GM23338 (cell line): ENCODE data around the gene PAGE4. TPM values are rescaled to one million over a fixed set of nuclear protein-coding genes. Genes with fewer than 3 reads are reported as not detected.

ENCODE experiments used
- ATAC-seq: fragments of 200-7000 bp; cut with Tn5 transposase; 3 replicates; pipeline ENCODE4 v1.9.1; 2020
- DNase-seq: peaks from one replicate; pipeline ENCODE4 v3.0.0-alpha.2; 2015; ENCODE audit warnings: low spot score
- H2AFZ ChIP-seq: fragments of 200-600 bp; sonication (generic); 2 replicates; pipeline ENCODE4 v1.8.0; 2016; ENCODE audit warnings: antibody characterized with exemption, mild to moderate bottlenecking, moderate library complexity
- H3F3A ChIP-seq: fragments of 200-600 bp; sonication (generic); replicated peaks from 2 replicates; pipeline ENCODE4 v1.8.0; 2017; ENCODE audit warnings: antibody characterized with exemption, mixed run types, low read depth
- H3K27ac ChIP-seq: fragments of 200-600 bp; sonication (generic); 2 replicates; pipeline ENCODE4 v1.6.1; 2016; ENCODE audit warnings: low read depth
- H3K27me3 ChIP-seq: fragments of 200-600 bp; sonication (generic); 2 replicates; pipeline ENCODE4 v1.8.0; 2016; ENCODE audit warnings: mild to moderate bottlenecking, mixed run types, moderate library complexity; ENCODE audit not compliant: insufficient read depth
- H3K36me3 ChIP-seq: fragments of 200-600 bp; sonication (generic); 2 replicates; pipeline ENCODE4 v1.8.0; 2016; ENCODE audit warnings: mild to moderate bottlenecking; ENCODE audit not compliant: insufficient read depth
- H3K4me1 ChIP-seq: fragments of 200-600 bp; sonication (generic); 2 replicates; pipeline ENCODE4 v1.8.0; 2016; ENCODE audit warnings: mild to moderate bottlenecking, moderate library complexity; ENCODE audit not compliant: insufficient read depth
- H3K4me2 ChIP-seq: fragments of 200-600 bp; sonication (generic); 2 replicates; pipeline ENCODE4 v1.7.1; 2017; ENCODE audit warnings: mixed run types
- H3K4me3 ChIP-seq: fragments of 200-600 bp; sonication (generic); 2 replicates; pipeline ENCODE4 v1.6.1; 2016; ENCODE audit warnings: mixed run types
- H3K79me2 ChIP-seq: fragments of 200-600 bp; sonication (generic); replicated peaks from 2 replicates; pipeline ENCODE4 v1.8.0; 2017; ENCODE audit warnings: mild to moderate bottlenecking; ENCODE audit not compliant: insufficient read depth
- H3K9me2 ChIP-seq: fragments of 200-600 bp; sonication (generic); 2 replicates; pipeline ENCODE4 v1.8.0; 2017; ENCODE audit not compliant: insufficient read depth
- H4K20me1 ChIP-seq: fragments of 200-600 bp; sonication (generic); replicated peaks from 2 replicates; pipeline ENCODE4 v1.8.0; 2017; ENCODE audit warnings: mild to moderate bottlenecking; ENCODE audit not compliant: insufficient read depth
- H3K27ac Mint-ChIP-seq: 2 replicates; pipeline ENCODE4 v1.8.0; 2020; ENCODE audit warnings: inconsistent platforms, mild to moderate bottlenecking, moderate library complexity, mixed read lengths
- H3K27me3 Mint-ChIP-seq: 3 replicates; pipeline ENCODE4 v1.8.0; 2022; ENCODE audit warnings: low read depth, mild to moderate bottlenecking, moderate library complexity, mixed read lengths, inconsistent platforms; ENCODE audit not compliant: insufficient read depth, poor library complexity
- H3K36me3 Mint-ChIP-seq: 3 replicates; pipeline ENCODE4 v1.8.0; 2021; ENCODE audit warnings: low read depth, mild to moderate bottlenecking, inconsistent platforms, moderate library complexity, mixed read lengths
- H3K4me1 Mint-ChIP-seq: 3 replicates; pipeline ENCODE4 v1.8.0; 2020; ENCODE audit warnings: mild to moderate bottlenecking, inconsistent platforms, mixed read lengths
- H3K4me3 Mint-ChIP-seq: 3 replicates; pipeline ENCODE4 v1.8.0; 2021; ENCODE audit warnings: moderate library complexity, mild to moderate bottlenecking, inconsistent platforms, mixed read lengths
- H3K9me3 Mint-ChIP-seq: 3 replicates; pipeline ENCODE4 v1.8.0; 2020; ENCODE audit warnings: moderate library complexity, mild to moderate bottlenecking, inconsistent platforms, mixed read lengths
- CREB1 ChIP-seq: fragments of 250-450 bp; sonication (Bioruptor Pico); IDR thresholded peaks from 2 replicates; pipeline ENCODE4 v1.5.0; 2020; ENCODE audit warnings: low read depth, mild to moderate bottlenecking, moderate library complexity
- EZH2 ChIP-seq: fragments of 200-600 bp; sonication (generic); IDR thresholded peaks from one replicate; pipeline ENCODE4 v1.8.0; 2017; ENCODE audit warnings: antibody characterized with exemption, mild to moderate bottlenecking, low read depth; ENCODE audit not compliant: unreplicated experiment
- EZH2phosphoT487 ChIP-seq: fragments of 200-600 bp; sonication (generic); IDR thresholded peaks from one replicate; pipeline ENCODE4 v1.8.1; 2018; ENCODE audit warnings: antibody characterized with exemption; ENCODE audit not compliant: unreplicated experiment
- JUNB ChIP-seq: IDR thresholded peaks from one replicate; pipeline ENCODE4 v1.6.1; 2016; ENCODE audit warnings: antibody characterized with exemption; ENCODE audit not compliant: unreplicated experiment
- NANOG ChIP-seq: IDR thresholded peaks from 2 replicates; pipeline ENCODE4 v1.6.1; 2016; ENCODE audit warnings: antibody characterized with exemption, borderline replicate concordance
- POLR2AphosphoS5 ChIP-seq: IDR thresholded peaks from 2 replicates; pipeline ENCODE4 v1.6.1; 2016; ENCODE audit warnings: antibody characterized with exemption, low read depth
- STAT1 ChIP-seq: IDR thresholded peaks from one replicate; pipeline ENCODE4 v1.6.1; 2016; ENCODE audit warnings: antibody characterized with exemption; ENCODE audit not compliant: unreplicated experiment
- ZNF114 ChIP-seq: fragments of 250-450 bp; sonication (Bioruptor Pico); IDR thresholded peaks from 2 replicates; pipeline ENCODE4 v1.5.0; 2020; ENCODE audit warnings: mild to moderate bottlenecking, moderate library complexity
- ZNF331 ChIP-seq: fragments of 250-450 bp; sonication (Bioruptor Pico); IDR thresholded peaks from 2 replicates; pipeline ENCODE4 v1.5.0; 2020; ENCODE audit warnings: low read depth, mild to moderate bottlenecking, moderate library complexity
- ZNF462 ChIP-seq: fragments of 250-450 bp; sonication (Bioruptor Pico); IDR thresholded peaks from 2 replicates; pipeline ENCODE4 v1.5.0; 2020; ENCODE audit warnings: mild to moderate bottlenecking, moderate library complexity
- polyA plus RNA-seq: library from polyadenylated mRNA; unstranded; fragments of >200 nt; fragmentation: Nextera tagmentation; extraction: Ambion mirVana; gene quantifications from 2 replicates; pipeline ENCODE4 v1.2.1, GENCODE V29; 2016
- total RNA-seq: library from RNA; depleted of rRNA; stranded (reverse); fragments of >200 nt; shearing (Covaris generic); gene quantifications from 2 replicates; pipeline ENCODE4 v1.2.3, GENCODE V29; 2014
- TF ChIP-seq, protein P1 (sequence below): IDR thresholded peaks from one replicate; pipeline ENCODE4 v1.6.1; 2018; ENCODE audit warnings: antibody characterized with exemption; ENCODE audit not compliant: unreplicated experiment
- TF ChIP-seq, protein P2 (sequence below), 2 experiments: fragments of 200-600 bp in 1 of 2; sonication (generic) in 1 of 2; conservative IDR thresholded peaks; 2 replicates each; pipeline versions ENCODE4 v1.5.1 to v1.6.1; 2016 to 2017; ENCODE audit warnings: antibody characterized with exemption in 2 of 2, low read depth in 2 of 2, mild to moderate bottlenecking in 2 of 2, moderate library complexity in 1 of 2
- TF ChIP-seq, protein P3 (sequence below): IDR thresholded peaks from 2 replicates; pipeline ENCODE4 v1.6.1; 2016; ENCODE audit warnings: antibody characterized with exemption

Gene PAGE4
- total and polyA plus RNA-seq, 2 experiments from 2014 or later: 1.6 TPM; not detected in 1

DNA sequence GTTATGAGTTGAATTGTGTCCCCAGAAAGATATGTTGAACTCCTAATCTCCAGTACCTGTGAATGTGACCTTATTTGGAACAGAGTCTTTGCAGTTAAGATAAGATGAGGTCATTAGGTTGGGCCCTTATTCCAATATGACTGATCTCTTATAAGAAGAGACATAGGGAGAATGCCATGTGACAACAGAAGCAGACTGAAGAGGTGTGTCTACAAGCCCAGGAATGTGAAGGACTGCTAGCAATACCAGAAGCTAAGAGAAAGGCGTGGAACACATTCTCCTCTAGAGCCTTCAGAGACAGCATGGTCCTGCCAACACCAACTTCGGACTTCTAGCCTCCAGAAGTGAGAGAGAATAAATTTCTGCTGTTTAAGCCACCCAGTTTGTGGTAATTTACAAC is 27.7 kb downstream of the PAGE4 start:
- no peak for DNase-seq
- Histone ChIP-seq H3K9me2 (no peaks in the 10 kb centered on the region), H2AFZ (no peak overlapping the region), H3K4me1 (no peaks in the 10 kb centered on the region), H4K20me1 (no peaks in the 10 kb centered on the region), H3K27ac (no peak overlapping the region), H3F3A (no peaks in the 10 kb centered on the region), H3K27me3 (no peaks in the 10 kb centered on the region), H3K36me3 (no peaks in the 10 kb centered on the region), H3K79me2 (no peaks in the 10 kb centered on the region), H3K4me2 (no peak overlapping the region), H3K4me3 (no peak overlapping the region)
- H3K4me3 Mint-ChIP-seq: no peak overlapping the region
- ATAC-seq: no peak
- no peak overlapping the region for H3K27ac Mint-ChIP-seq
- no peak for TF ChIP-seq ZNF462 (CRISPR knock-in tag)
- TF ChIP-seq, protein P1, sequence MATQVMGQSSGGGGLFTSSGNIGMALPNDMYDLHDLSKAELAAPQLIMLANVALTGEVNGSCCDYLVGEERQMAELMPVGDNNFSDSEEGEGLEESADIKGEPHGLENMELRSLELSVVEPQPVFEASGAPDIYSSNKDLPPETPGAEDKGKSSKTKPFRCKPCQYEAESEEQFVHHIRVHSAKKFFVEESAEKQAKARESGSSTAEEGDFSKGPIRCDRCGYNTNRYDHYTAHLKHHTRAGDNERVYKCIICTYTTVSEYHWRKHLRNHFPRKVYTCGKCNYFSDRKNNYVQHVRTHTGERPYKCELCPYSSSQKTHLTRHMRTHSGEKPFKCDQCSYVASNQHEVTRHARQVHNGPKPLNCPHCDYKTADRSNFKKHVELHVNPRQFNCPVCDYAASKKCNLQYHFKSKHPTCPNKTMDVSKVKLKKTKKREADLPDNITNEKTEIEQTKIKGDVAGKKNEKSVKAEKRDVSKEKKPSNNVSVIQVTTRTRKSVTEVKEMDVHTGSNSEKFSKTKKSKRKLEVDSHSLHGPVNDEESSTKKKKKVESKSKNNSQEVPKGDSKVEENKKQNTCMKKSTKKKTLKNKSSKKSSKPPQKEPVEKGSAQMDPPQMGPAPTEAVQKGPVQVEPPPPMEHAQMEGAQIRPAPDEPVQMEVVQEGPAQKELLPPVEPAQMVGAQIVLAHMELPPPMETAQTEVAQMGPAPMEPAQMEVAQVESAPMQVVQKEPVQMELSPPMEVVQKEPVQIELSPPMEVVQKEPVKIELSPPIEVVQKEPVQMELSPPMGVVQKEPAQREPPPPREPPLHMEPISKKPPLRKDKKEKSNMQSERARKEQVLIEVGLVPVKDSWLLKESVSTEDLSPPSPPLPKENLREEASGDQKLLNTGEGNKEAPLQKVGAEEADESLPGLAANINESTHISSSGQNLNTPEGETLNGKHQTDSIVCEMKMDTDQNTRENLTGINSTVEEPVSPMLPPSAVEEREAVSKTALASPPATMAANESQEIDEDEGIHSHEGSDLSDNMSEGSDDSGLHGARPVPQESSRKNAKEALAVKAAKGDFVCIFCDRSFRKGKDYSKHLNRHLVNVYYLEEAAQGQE: no peak
- TF ChIP-seq ZNF114: no peak
- TF ChIP-seq, protein P2, sequence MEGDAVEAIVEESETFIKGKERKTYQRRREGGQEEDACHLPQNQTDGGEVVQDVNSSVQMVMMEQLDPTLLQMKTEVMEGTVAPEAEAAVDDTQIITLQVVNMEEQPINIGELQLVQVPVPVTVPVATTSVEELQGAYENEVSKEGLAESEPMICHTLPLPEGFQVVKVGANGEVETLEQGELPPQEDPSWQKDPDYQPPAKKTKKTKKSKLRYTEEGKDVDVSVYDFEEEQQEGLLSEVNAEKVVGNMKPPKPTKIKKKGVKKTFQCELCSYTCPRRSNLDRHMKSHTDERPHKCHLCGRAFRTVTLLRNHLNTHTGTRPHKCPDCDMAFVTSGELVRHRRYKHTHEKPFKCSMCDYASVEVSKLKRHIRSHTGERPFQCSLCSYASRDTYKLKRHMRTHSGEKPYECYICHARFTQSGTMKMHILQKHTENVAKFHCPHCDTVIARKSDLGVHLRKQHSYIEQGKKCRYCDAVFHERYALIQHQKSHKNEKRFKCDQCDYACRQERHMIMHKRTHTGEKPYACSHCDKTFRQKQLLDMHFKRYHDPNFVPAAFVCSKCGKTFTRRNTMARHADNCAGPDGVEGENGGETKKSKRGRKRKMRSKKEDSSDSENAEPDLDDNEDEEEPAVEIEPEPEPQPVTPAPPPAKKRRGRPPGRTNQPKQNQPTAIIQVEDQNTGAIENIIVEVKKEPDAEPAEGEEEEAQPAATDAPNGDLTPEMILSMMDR (conservative IDR thresholded peaks at IDR 0.05; ENCODE audit: low read depth in 2 of 2): no peak
- TF ChIP-seq JUNB: no peak
- no peak for TF ChIP-seq POLR2AphosphoS5
- no peak for TF ChIP-seq EZH2phosphoT487
- TF ChIP-seq ZNF331 (CRISPR knock-in tag): no peak
- no peak for TF ChIP-seq NANOG
- TF ChIP-seq, protein P3, sequence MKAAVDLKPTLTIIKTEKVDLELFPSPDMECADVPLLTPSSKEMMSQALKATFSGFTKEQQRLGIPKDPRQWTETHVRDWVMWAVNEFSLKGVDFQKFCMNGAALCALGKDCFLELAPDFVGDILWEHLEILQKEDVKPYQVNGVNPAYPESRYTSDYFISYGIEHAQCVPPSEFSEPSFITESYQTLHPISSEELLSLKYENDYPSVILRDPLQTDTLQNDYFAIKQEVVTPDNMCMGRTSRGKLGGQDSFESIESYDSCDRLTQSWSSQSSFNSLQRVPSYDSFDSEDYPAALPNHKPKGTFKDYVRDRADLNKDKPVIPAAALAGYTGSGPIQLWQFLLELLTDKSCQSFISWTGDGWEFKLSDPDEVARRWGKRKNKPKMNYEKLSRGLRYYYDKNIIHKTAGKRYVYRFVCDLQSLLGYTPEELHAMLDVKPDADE: no peak
- TF ChIP-seq STAT1: no peak
- TF ChIP-seq CREB1 (CRISPR knock-in tag): no peak
- no peak for TF ChIP-seq EZH2
- H3K9me3 Mint-ChIP-seq: no peaks in the 10 kb centered on the region
- H3K27me3 Mint-ChIP-seq: peaks cover 2% of the 10 kb centered on the region
- H3K4me1 Mint-ChIP-seq: no peaks in the 10 kb centered on the region
- no peaks in the 10 kb centered on the region for H3K36me3 Mint-ChIP-seq
